Testis (tissue), 3 donors: ENCODE measurements around the gene MTRF1L. TPM values are rescaled to one million over a fixed set of nuclear protein-coding genes. Genes with fewer than 3 reads are reported as not detected.
A peak's percentile ranks its signal among the peaks of the same experiment; 100 is the strongest.

Experiments
- DNase-seq: peaks from one replicate; pipeline ENCODE4 v3.0.0-alpha.2; 2019
- H3K27ac ChIP-seq, 2 donors: fragments of 200-600 bp; sonication (generic); one replicate each; pipeline ENCODE4 v1.5.1; 2019
- H3K27me3 ChIP-seq: fragments of 200-600 bp; sonication (generic); one replicate; pipeline ENCODE4 v1.5.1; 2019
- H3K36me3 ChIP-seq: fragments of 200-600 bp; sonication (generic); one replicate; pipeline ENCODE4 v1.5.1; 2017; ENCODE audit warnings: low read depth; ENCODE audit errors: missing control alignments
- H3K4me1 ChIP-seq: fragments of 200-600 bp; sonication (generic); one replicate; pipeline ENCODE4 v1.5.1; 2019
- H3K4me3 ChIP-seq, 2 donors: fragments of 200-600 bp; sonication (generic); one replicate each; pipeline ENCODE4 v1.5.1; 2017 to 2019
- H3K9me3 ChIP-seq: fragments of 200-600 bp; sonication (generic); one replicate; pipeline ENCODE4 v1.5.1; 2017
- CTCF ChIP-seq, 3 experiments: fragments of 450-650 bp in 2 of 3; fragments of 200-600 bp in 1 of 3; sonication (generic) in 1 of 3; IDR thresholded peaks; one replicate each; pipeline ENCODE4 v1.5.1; 2016 to 2019; ENCODE audit warnings: antibody characterized with exemption in 3 of 3, mild to moderate bottlenecking in 2 of 3, moderate library complexity in 1 of 3
- POLR2A ChIP-seq: fragments of 450-650 bp; IDR thresholded peaks from one replicate; pipeline ENCODE4 v1.6.1; 2017; ENCODE audit warnings: antibody characterized with exemption, mild to moderate bottlenecking, moderate library complexity
- WGBS, 2 donors: methylation state at CpG; one replicate each; pipeline ENCODE4 v1.1.5; 2018; 5-methylcytosine and 5-hydroxymethylcytosine counted together
- intact Hi-C: fragments of 100-400 bp; cut with DNase I; formaldehyde crosslinking; loops from one replicate; pipeline ENCODE4 v1.15.1; 2023; ENCODE audit warnings: low total_unique reads
- polyA plus RNA-seq: library from polyadenylated mRNA; stranded (reverse); fragments of 350-450 nt; fragmentation: Illumina TruSeq; extraction: RNeasy Lipid Tissue Mini Kit (QIAGEN cat#74804); gene quantifications from one replicate; pipeline ENCODE4 v1.2.3, GENCODE V29; 2014; ENCODE audit warnings: low read depth, low replicate concordance; ENCODE audit not compliant: insufficient read depth
- total RNA-seq, 2 donors: library from RNA; depleted of rRNA; stranded (reverse); fragments of >200 nt; gene quantifications; one replicate each; pipeline ENCODE4 v1.2.3, GENCODE V29; 2016

Gene MTRF1L
- total and polyA plus RNA-seq, 3 donors from 2014 or later = 10.7 to 19.4 (median 18.4) TPM

GRCh38 chr6:152981219-152981618 lies 21.3 kb downstream of the MTRF1L start:
- WGBS, 2 donors = 36 to 41% methylated on average over 2 of the region's 2 CpGs
- H3K4me1 ChIP-seq = peaks cover 18% of the 10 kb centered on the region

GRCh38 chr6:152980656-152981055 lies 21.9 kb downstream of the MTRF1L start:
- WGBS, 2 donors = 66 to 84% methylated on average over 1 of the region's 1 CpG
- H3K4me3 ChIP-seq = no peak overlapping the region
- H3K27me3 ChIP-seq = no peaks in the 10 kb centered on the region
- TF ChIP-seq CTCF (IDR thresholded peaks at IDR 0.05) (no peak), POLR2A (no peak)
- H3K4me1 ChIP-seq = peaks cover 18% of the 10 kb centered on the region
- no peak overlapping the region for H3K27ac ChIP-seq
- H3K36me3 ChIP-seq = no peaks in the 10 kb centered on the region
- DNase-seq = no peak
- intact Hi-C loops = no loop called here
- no peaks in the 10 kb centered on the region for H3K9me3 ChIP-seq

More at GRCh38 chr6:152981219-152981618, 21.3 kb downstream of the MTRF1L start:
- no peaks in the 10 kb centered on the region for H3K27me3 ChIP-seq
- no peak for TF ChIP-seq CTCF (IDR thresholded peaks at IDR 0.05)
- TF ChIP-seq POLR2A = no peak
- DNase-seq = no peak
- intact Hi-C loops = no loop called here
- no peaks in the 10 kb centered on the region for H3K36me3 ChIP-seq
- no peak overlapping the region for H3K27ac ChIP-seq
- no peaks in the 10 kb centered on the region for H3K9me3 ChIP-seq
- peak overlapping the region in 1 of 2 donors; percentile 77 for H3K4me3 ChIP-seq

GRCh38 chr6:152979116-152979515 lies 23.4 kb downstream of the MTRF1L start:
- no peak for DNase-seq
- no peak overlapping the region for H3K27ac ChIP-seq
- intact Hi-C loops = no loop called here
- no peaks in the 10 kb centered on the region for H3K9me3 ChIP-seq
- no peaks in the 10 kb centered on the region for H3K36me3 ChIP-seq
- no peak overlapping the region for H3K4me3 ChIP-seq
- H3K4me1 ChIP-seq = peaks cover 12% of the 10 kb centered on the region
- WGBS, 2 donors = 93% methylated on average over 1 of the region's 1 CpG
- TF ChIP-seq CTCF (IDR thresholded peaks at IDR 0.05) (no peak), POLR2A (no peak)
- H3K27me3 ChIP-seq = no peaks in the 10 kb centered on the region

GRCh38 chr6:152978058-152978457 lies 24.5 kb downstream of the MTRF1L start:
- Histone ChIP-seq H3K36me3 (no peaks in the 10 kb centered on the region), H3K4me3 (no peak overlapping the region), H3K4me1 (peaks cover 12% of the 10 kb centered on the region), H3K9me3 (no peaks in the 10 kb centered on the region), H3K27me3 (no peaks in the 10 kb centered on the region), H3K27ac (no peak overlapping the region)
- no peak for TF ChIP-seq POLR2A
- TF ChIP-seq CTCF (IDR thresholded peaks at IDR 0.05) = no peak
- DNase-seq = no peak
- intact Hi-C loops = no loop called here
- 69 to 85% methylated on average over 3 of the region's 3 CpGs for WGBS, 2 donors

- Histone ChIP-seq H3K27ac (no peak overlapping the region), H3K4me3 (no peak overlapping the region), H3K36me3 (no peaks in the 10 kb centered on the region), H3K9me3 (no peaks in the 10 kb centered on the region), H3K4me1 (peaks cover 10% of the 10 kb centered on the region), H3K27me3 (no peaks in the 10 kb centered on the region)
- DNase-seq = no peak
- no peak for TF ChIP-seq POLR2A
- no peak for TF ChIP-seq CTCF (IDR thresholded peaks at IDR 0.05)
- intact Hi-C loops = no loop called here
These were observed 25.0 kb downstream of the MTRF1L start for GRCh38 chr6:152977556-152977955.
